ENCODE measurements around the gene SESN1.

Gene SESN1

DNA sequence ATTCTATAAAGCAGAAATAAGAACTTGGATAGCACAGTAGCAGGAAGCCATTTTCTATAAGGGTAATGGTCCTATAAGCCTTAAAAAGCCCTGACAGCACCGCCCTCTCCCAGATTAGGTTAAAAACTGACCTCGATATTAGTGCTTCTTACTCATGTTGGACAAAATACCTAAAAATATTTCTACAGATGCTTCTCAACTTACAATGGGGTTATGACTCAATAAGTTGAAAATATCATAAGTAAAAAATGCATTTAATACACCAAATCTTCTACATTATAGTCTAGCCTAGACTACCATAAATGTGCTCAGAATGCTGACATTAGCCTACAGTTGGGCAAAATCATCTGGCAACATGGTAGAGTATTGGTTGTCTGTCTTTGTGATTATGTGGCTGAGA lies 70.3 kb downstream of the SESN1 start:
- DNase-seq: no peak

DNA sequence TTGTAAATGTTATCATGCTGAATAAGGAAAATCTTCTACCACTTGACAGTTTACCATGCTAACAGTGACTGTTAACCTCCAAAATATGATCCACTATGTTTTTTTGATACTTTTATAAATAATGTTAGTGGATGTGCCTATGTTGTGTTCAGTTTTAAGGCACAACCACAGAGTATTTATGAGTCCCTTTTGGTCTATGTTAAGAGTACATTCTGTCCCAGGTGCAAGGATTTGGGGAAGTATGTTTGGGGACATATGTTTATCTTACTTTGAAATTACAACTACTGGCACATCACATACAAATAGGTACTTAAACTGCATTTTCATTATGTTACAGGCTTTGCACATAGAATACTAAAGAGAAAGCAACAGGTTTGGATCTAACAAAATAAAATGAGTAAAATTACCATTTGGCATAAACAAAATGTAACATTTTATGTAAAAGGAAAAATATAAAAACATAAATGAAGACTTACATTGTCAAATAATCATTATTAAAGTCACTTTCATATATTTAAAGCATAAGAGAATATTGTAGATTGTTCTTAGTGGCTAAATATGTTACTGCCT lies 71.2 kb downstream of the SESN1 start:
- no peak for DNase-seq

- DNase-seq: no peak
These were observed 72.8 kb downstream of the SESN1 start for GRCh38 chr6:109021870-109022269.

- no peak for DNase-seq
These were observed 74.7 kb downstream of the SESN1 start for GRCh38 chr6:109019911-109020310.

DNA sequence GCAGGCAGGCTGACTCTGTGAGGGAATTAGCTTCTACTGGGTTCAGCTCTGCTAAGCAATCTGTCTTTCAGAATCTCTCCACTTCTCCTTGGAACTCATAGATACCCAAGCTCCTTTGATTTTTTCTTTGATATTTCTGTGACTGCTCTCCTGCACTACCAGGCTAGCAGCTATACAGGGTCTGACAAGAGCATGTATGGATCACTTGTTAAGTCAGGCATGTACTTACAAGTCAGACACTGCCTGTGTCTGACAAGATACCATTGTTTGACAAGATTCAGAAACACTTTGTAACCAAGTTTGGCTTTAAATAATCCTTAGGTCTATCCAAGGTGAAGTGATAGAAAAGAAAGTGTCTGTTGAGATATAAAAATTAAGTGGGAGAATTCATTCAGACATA lies 79.5 kb downstream of the SESN1 start:
- no peak for DNase-seq

GRCh38 chr6:109014606-109015005 lies 80.0 kb downstream of the SESN1 start:
- no peak for DNase-seq

DNA sequence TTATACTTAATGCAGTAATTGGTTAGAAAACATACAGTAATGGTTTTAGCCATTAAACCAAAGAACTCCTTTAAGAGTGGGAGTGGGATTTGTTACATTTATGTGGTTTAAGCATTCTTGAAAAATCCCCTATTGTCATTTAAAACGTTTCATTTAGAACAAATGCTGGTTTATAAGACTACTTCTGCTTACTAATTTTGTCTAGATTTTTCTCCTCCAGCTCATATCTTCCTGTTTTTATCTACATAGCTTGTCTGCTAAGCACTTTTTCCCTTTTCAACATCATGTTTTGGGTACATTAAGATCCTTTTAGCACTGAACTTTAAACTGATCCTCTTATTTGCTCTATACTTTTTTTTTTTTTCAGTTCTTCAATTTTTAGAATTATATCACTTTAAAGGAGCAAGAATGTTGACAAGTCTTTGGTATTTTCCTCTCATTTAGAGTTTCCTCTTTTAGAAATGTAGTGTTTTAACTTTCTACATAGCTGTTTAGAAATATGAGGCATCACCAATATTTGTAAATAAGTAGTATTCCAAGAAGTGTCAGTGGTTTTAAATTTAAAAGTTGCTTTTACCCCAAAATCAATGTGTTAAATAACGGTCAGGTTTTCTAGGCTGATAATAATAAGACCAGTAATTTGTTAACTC lies 80.9 kb downstream of the SESN1 start:
- DNase-seq: no peak

DNA sequence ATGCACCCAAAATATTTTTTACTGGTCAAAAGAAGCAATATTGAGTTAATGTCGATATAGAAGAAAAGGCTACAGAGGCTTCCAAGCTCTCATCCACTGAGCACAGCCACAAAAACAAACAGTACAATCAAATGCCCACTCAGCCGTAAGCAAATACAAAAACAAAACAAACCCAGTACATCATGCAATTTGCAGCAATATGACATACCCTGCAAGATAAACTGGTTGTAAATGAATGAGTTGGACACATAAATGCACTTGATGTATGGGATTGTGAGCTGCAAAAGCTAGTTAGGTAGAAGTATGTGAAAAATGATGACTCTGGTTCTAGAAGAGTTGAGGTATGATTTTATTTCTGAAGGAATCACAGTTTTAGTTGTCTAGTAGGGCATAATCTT lies 83.9 kb downstream of the SESN1 start:
- DNase-seq: peak; percentile 16

DNA sequence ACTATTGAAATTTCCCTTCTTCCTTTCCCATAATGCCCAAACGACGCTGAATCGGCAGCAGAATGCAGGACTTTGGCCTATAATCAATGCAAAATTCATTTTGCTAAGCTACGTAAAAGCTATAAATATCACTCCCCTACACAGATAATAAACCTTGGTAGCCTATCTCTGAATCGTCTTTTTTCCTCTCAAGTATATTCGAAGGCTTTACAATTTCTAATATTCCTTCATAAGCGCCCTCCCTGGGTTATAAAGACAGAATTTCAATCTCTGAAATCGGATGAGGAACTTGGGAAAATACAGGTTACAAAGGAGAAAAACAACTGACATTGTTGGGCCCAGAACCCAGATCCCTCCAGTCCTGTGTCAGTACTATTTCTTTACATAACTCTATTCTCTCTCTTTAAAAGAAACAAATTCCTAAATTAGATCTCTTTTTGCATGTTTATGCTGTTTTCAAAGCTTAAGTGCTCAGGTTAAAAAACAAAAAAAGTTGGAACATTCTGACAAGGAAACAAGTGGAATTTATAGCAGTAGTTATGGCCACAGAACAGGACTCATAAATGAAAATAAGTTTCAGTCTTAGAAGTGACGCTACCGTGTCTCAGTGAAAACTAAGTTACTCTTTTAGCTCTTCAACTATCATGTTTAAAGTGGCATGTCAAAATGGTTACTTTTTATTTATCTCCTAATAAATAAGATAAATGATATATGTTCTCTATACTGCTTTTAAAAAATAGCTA lies 84.5 kb downstream of the SESN1 start:
- no peak for DNase-seq

DNA sequence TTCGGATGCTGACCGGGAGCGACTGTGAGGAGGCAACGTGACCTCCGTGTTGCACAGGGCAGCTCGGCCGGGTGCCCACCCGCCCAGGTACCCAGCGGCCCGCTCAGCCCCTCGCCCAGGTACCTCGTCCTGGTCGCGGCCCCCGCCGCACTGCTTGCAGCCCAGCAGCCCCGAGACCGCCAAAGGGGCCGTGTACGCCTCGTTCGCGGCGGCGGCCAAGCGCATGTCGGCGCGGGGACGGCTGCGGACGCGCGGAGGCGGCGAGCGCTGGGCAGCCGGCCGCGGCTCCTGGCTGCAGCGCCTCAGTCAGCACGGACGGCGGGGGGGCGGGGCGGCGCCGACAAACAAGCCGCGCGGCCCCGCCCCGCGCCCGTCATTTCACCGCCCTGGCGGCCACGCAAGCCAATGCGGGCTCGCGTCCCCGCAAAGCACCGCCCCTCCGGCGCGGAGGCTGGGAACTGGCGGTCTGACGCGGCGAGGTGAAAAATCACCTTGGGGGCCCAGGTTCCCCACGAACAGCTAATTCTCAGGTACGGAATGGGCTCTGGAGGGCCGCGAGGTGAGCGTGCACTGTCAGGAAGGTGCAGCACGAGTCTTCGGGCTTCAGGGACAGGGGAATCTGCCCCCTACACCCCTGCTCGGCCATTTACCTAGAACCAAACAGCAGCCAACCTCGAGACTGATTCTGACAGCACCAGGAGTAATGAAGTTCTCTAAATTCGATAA lies 85.2 kb downstream of the SESN1 start:
- DNase-seq: peak; percentile 77

GRCh38 chr6:109008537-109009235 lies 86.0 kb downstream of the SESN1 start:
- DNase-seq: no peak

DNA sequence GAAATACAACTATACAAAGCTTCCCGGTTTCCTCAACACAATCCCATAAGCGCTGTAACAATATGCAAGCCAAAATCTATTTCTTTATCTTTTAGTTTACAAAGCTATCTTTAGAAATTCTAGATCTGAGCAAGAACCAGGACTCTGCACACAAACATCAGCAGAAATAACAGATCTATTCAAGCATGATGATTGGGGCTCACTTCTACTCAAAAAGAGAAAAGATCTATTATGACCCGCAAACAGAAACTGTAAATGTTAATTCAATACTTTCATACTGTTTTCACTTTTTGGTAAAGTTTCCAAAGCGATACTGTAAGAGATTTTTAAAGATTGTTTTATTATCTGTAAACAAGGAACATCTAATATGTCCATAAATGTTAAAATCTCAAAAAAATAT lies 86.6 kb downstream of the SESN1 start:
- no peak for DNase-seq

- no peak for DNase-seq
These were observed 87.1 kb downstream of the SESN1 start for GRCh38 chr6:109007521-109007920.

DNA sequence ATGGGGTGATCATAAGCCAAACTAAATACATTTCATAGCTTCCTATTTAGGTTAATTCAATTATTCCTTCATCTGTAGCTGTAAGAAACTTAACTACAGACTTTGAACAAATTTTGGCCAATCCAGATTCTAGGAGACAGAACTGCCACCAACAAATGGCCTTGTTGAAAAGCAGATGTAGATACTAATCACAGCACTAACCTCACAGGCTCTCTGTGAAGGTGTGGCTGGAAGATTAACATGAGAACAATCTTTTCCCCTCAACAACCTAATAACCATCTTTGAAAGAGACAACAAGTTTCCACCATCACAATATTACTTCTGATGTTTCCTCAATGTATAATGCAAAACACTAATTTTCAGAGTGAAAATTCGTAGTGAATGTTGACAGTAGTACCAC lies 87.8 kb downstream of the SESN1 start:
- DNase-seq: no peak

- no peak for DNase-seq
These were observed 91.8 kb downstream of the SESN1 start for GRCh38 chr6:109002882-109003281.

DNA sequence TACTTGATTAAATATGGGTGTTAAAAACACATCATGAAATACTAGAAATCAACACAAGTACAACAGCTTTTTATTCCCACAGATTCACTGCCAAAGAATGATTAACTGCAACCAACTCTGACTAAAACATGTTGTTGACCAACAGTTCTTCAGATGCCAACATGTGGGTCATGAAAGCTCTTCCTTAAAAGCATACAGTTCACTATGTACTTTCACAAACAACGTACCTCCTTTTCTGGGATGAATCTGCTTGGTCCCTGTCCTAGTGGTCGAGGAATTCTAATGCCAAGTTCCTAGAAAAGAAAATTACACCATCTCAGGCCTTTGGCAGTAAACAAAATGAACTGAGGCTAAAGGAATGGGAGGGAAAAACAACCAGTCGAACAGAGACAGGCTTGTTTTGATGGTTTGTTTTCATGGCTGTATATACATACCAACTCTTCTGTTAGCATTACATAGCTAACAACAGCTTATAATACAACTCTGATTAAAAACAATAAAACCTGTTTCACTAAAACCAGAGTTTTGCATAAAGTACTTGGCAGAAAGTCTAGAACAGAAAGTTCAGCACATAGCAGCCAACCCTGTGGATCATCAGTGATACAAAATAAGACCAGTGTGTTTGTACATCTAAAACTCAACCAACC lies 92.5 kb downstream of the SESN1 start:
- DNase-seq: no peak

GRCh38 chr6:109001291-109001894 lies 93.3 kb downstream of the SESN1 start:
- DNase-seq: no peak

DNA sequence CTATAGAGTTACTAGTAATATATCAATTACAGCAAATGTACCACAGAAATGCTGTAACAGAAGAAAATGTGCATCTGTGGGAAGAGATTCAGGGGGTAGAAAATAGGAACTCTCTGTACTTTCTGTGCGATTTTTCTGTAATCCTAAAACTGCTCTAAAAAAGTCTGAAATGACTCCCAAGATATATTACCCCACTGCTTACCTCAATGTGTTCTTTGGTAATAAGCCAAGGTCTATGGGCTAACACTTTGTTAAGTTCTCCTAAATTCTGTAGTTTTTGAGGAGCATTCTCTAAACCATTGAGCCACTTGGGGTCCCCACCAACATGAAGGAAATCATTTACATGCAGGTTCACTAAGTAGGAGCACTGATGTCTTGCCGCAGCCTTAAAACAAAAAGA lies 94.4 kb downstream of the SESN1 start:
- no peak for DNase-seq

DNA sequence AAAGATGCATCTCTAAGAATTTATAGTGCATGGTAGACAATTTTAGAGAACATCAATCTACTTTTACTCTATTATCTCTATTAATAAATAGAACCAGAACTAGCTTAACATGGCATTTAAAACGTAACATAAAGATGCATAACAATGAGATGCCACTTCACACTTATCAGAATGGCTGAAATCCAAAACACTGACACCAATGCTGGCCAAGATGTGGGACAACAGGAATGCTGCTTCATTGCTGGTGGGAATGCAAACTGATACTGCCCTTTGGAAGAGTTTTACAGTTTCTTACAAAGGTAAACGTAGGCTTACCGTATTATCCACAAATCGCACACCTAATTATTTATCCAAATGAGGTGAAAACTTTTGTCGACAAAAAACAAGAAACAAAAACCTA lies 95.2 kb downstream of the SESN1 start:
- no peak for DNase-seq

DNA sequence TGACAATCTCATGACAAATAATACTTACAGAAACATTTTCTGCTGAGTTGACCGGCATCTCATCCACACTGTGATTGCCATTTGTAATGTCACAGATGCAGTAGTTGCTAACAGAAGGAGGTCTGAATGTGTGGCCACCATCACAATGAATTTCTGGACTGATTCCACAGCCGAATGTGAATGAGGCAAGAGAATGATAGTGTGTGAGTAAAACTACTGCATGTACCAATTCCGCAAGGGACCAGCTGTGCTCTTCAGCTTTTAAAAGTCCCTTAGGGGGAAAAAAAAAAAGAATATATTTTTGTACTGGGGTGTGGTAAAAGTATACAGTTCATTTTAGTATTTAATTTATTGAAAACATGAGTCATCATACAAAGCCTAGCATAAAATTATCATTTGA lies 96.2 kb downstream of the SESN1 start:
- DNase-seq: no peak

DNA sequence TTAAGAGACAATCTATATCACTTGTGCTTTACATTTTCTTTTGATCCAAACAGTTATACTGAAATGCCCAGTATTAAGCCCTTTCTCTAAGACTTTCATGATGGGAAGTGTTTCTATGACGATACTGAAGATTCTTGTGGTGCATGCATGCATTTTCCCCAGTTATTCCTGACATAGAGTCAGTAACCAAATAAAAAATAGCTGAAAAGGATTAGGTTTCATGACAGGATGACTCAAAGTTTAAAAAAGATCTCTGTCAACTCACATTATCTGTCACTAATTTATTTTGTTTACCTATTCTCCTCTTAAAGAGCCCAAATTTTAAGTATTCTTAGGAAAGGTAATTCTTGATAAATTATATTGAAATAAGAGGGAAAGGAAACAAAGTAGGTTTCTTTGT lies 98.4 kb downstream of the SESN1 start:
- no peak for DNase-seq

GRCh38 chr6:108995296-108995695 lies 99.3 kb downstream of the SESN1 start:
- no peak for DNase-seq

Measured in COR-L47 (cell line).